HG02678 (cell line): ENCODE results near the gene CDH13.
"Not testable (repeated sequence)": the region's sequence is repeated elsewhere in the genome, so short reads cannot be mapped to it uniquely, and the experiment has no call there.

Experiments
- ATAC-seq: cut with Tn5 transposase; IDR thresholded peaks from one replicate; pipeline ENCODE4 v1.9.1; 2021; ENCODE audit warnings: mild to moderate bottlenecking, moderate library complexity; ENCODE audit not compliant: unreplicated experiment

Gene CDH13

GRCh38 chr16:82926500-82926899 lies 299.7 kb downstream of the CDH13 start:
- no peak for ATAC-seq

- ATAC-seq = not testable (repeated sequence)
Observed at GRCh38 chr16:82933933-82934332, 307.2 kb downstream of the CDH13 start.

- ATAC-seq = no peak
Observed at GRCh38 chr16:82935766-82936165, 309.0 kb downstream of the CDH13 start.

GRCh38 chr16:82936941-82937551 lies 310.3 kb downstream of the CDH13 start:
- no peak for ATAC-seq

GRCh38 chr16:82937926-82938520 lies 311.3 kb downstream of the CDH13 start:
- ATAC-seq = no peak

GRCh38 chr16:82943371-82943770 lies 316.6 kb downstream of the CDH13 start:
- ATAC-seq = no peak

- no peak for ATAC-seq
Observed at GRCh38 chr16:82945420-82946101, 318.8 kb downstream of the CDH13 start.

GRCh38 chr16:82947698-82948097 lies 320.9 kb downstream of the CDH13 start:
- no peak for ATAC-seq

- no peak for ATAC-seq
Observed at GRCh38 chr16:82949016-82949415, 322.2 kb downstream of the CDH13 start.

GRCh38 chr16:82953517-82953916 lies 326.7 kb downstream of the CDH13 start:
- ATAC-seq = no peak

GRCh38 chr16:82954224-82954929 lies 327.6 kb downstream of the CDH13 start:
- ATAC-seq = no peak

GRCh38 chr16:82955741-82956348 lies 329.1 kb downstream of the CDH13 start:
- ATAC-seq = no peak

- ATAC-seq = no peak
Observed at GRCh38 chr16:82957212-82957611, 330.4 kb downstream of the CDH13 start.

- no peak for ATAC-seq
Observed at GRCh38 chr16:82960918-82961317, 334.1 kb downstream of the CDH13 start.

- no peak for ATAC-seq
Observed at GRCh38 chr16:82963653-82964052, 336.9 kb downstream of the CDH13 start.

- ATAC-seq = no peak
Observed at GRCh38 chr16:82965808-82966207, 339.0 kb downstream of the CDH13 start.

GRCh38 chr16:82967424-82967823 lies 340.7 kb downstream of the CDH13 start:
- ATAC-seq = no peak

GRCh38 chr16:82971126-82971525 lies 344.4 kb downstream of the CDH13 start:
- ATAC-seq = no peak

GRCh38 chr16:82972331-82972919 lies 345.7 kb downstream of the CDH13 start:
- ATAC-seq = no peak

GRCh38 chr16:82979406-82980111 lies 352.8 kb downstream of the CDH13 start:
- ATAC-seq = no peak
